B cell (primary cell): Measurements from ENCODE around the gene NTSR2. TPM values are rescaled to one million over a fixed set of nuclear protein-coding genes. Genes with fewer than 3 reads are reported as not detected.
A peak's percentile ranks its signal among the peaks of the same experiment; 100 is the strongest.

Experiments
- ATAC-seq: fragments of 200-7000 bp; cut with Tn5 transposase; one replicate; pipeline ENCODE4 v1.10.0; 2021; ENCODE audit warnings: low read depth, mild to moderate bottlenecking, moderate number of reproducible peaks, moderate library complexity
- CTCF ChIA-PET: fragments of 350-600 bp; sonication (Branson Sonifier 250); formaldehyde crosslinking; loops from one replicate; lab custom pipeline; 2021; ENCODE audit warnings: antibody characterized with exemption, inconsistent platforms; lab: Charles Lee
- POLR2A ChIA-PET: fragments of 350-600 bp; sonication (Branson Sonifier 250); formaldehyde crosslinking; loops from one replicate; lab custom pipeline; 2021; ENCODE audit warnings: antibody characterized with exemption; lab: Charles Lee
- DNase-seq: peaks from one replicate; pipeline ENCODE4 v3.0.0; 2013
- H2AFZ ChIP-seq: 2 replicates; pipeline ENCODE4 v1.6.1; 2012; ENCODE audit warnings: mild to moderate bottlenecking, low read depth, low read length; ENCODE audit not compliant: insufficient read depth, poor library complexity, severe bottlenecking
- H3K27ac ChIP-seq, 2 donors: 1 replicate in 1 of 2; 2 replicates in 1 of 2; pipeline ENCODE4 v1.5.1; 2012 to 2013; ENCODE audit warnings: low read length in 2 of 2, mild to moderate bottlenecking in 2 of 2, moderate library complexity in 1 of 2
- H3K27me3 ChIP-seq, 4 experiments: fragments of 200-600 bp in 1 of 4; sonication (generic) in 1 of 4; replicated peaks in 1 of 4; 1 replicate in 2 of 4; 2 replicates in 2 of 4; pipeline versions ENCODE4 v1.6.1 to v1.7.0; 2013 to 2016; ENCODE audit warnings: low read length in 3 of 4, mild to moderate bottlenecking in 2 of 4, mixed read lengths in 1 of 4, moderate library complexity in 1 of 4; ENCODE audit not compliant: insufficient read depth in 4 of 4, control insufficient read depth in 3 of 4; ENCODE audit errors: control extremely low read depth in 1 of 4
- H3K36me3 ChIP-seq, 2 experiments: replicated peaks in 1 of 2; 1 replicate in 1 of 2; 2 replicates in 1 of 2; pipeline versions ENCODE4 v1.6.1 to v1.7.1; 2013; ENCODE audit warnings: low read length in 1 of 2; ENCODE audit not compliant: insufficient read depth in 2 of 2, control insufficient read depth in 1 of 2; ENCODE audit errors: control extremely low read depth in 1 of 2, extremely low read depth in 1 of 2
- H3K4me1 ChIP-seq, 2 donors: fragments of 200-600 bp in 1 of 2; sonication (generic) in 1 of 2; 1 replicate in 1 of 2; 2 replicates in 1 of 2; pipeline versions ENCODE4 v1.5.1 to v1.6.1; 2013 to 2017; ENCODE audit warnings: low read length in 2 of 2; ENCODE audit not compliant: control insufficient read depth in 2 of 2, insufficient read depth in 2 of 2
- H3K4me2 ChIP-seq: replicated peaks from 2 replicates; pipeline ENCODE3; 2012; ENCODE audit warnings: mild to moderate bottlenecking, low read depth, low read length; ENCODE audit not compliant: poor library complexity, severe bottlenecking
- H3K4me3 ChIP-seq, 5 experiments: fragments of 200-600 bp in 1 of 5; sonication (generic) in 1 of 5; 1 replicate in 3 of 5; 2 replicates in 2 of 5; pipeline versions ENCODE4 v1.5.1 to v1.7.0; 2011 to 2016; ENCODE audit warnings: low read length in 4 of 5, mild to moderate bottlenecking in 4 of 5, low read depth in 2 of 5, control low read depth in 1 of 5, moderate library complexity in 1 of 5; ENCODE audit not compliant: insufficient read depth in 1 of 5; ENCODE audit errors: control extremely low read depth in 1 of 5, extremely low read depth in 1 of 5
- H3K79me2 ChIP-seq: fragments of 200-600 bp; sonication (generic); one replicate; pipeline ENCODE4 v1.6.0; 2016; ENCODE audit warnings: low read length; ENCODE audit not compliant: control insufficient read depth, insufficient read depth
- H3K9ac ChIP-seq: fragments of 200-600 bp; sonication (generic); 2 replicates; pipeline ENCODE4 v1.6.1; 2017; ENCODE audit warnings: mild to moderate bottlenecking, low read length, moderate library complexity
- H3K9me3 ChIP-seq, 3 donors: one replicate each; pipeline versions ENCODE4 v1.6.1 to v1.7.1; 2013; ENCODE audit warnings: low read length in 2 of 3; ENCODE audit not compliant: control insufficient read depth in 2 of 3, insufficient read depth in 1 of 3; ENCODE audit errors: control extremely low read depth in 1 of 3
- H4K20me1 ChIP-seq: 2 replicates; pipeline ENCODE4 v1.6.0; 2012; ENCODE audit warnings: mild to moderate bottlenecking, low read length; ENCODE audit not compliant: insufficient read depth, control insufficient read depth, poor library complexity, severe bottlenecking
- H3K27ac Mint-ChIP-seq: one replicate; pipeline ENCODE4 v1.8.0; 2021; ENCODE audit warnings: mixed read lengths
- H3K27me3 Mint-ChIP-seq: one replicate; pipeline ENCODE4 v1.8.0; 2021; ENCODE audit warnings: mixed read lengths
- H3K4me1 Mint-ChIP-seq: one replicate; pipeline ENCODE4 v1.8.0; 2021; ENCODE audit warnings: mixed read lengths
- H3K4me3 Mint-ChIP-seq: one replicate; pipeline ENCODE4 v1.8.0; 2021; ENCODE audit warnings: mixed read lengths
- H3K9me3 Mint-ChIP-seq: one replicate; pipeline ENCODE4 v1.8.0; 2022; ENCODE audit warnings: mixed read lengths; ENCODE audit not compliant: insufficient read depth
- CTCF ChIP-seq: fragments of 200-600 bp; IDR thresholded peaks from one replicate; pipeline ENCODE4 v1.8.0; 2022; ENCODE audit warnings: antibody characterized with exemption, mild to moderate bottlenecking
- EZH2 ChIP-seq: IDR thresholded peaks from 2 replicates; pipeline ENCODE4 v1.6.1; 2012; ENCODE audit warnings: borderline replicate concordance, low read depth, mild to moderate bottlenecking, moderate library complexity, low read length; ENCODE audit not compliant: insufficient read depth, poor library complexity, severe bottlenecking
- WGBS: methylation state at CpG from one replicate; pipeline ENCODE4 v1.1.5; 2013; ENCODE audit warnings: missing lambda C conversion rate; ENCODE audit not compliant: insufficient coverage; 5-methylcytosine and 5-hydroxymethylcytosine counted together
- intact Hi-C: fragments of 100-400 bp; cut with micrococcal nuclease; formaldehyde crosslinking; loops from one replicate; pipeline ENCODE4 v1.10.0; 2022
- polyA plus RNA-seq: library from polyadenylated mRNA; depleted of rRNA; stranded (reverse); fragments of >200 nt; gene quantifications from 2 replicates; pipeline ENCODE4 v1.2.3, GENCODE V29; 2012
- total RNA-seq, 2 donors: library from RNA; stranded (reverse); fragments of 120-200 nt in 1 of 2; gene quantifications; 1 replicate in 1 of 2; 2 replicates in 1 of 2; pipeline versions ENCODE4 v1.2.3 to v1.2.4, GENCODE V29; 2013 to 2022

Gene NTSR2
- total and polyA plus RNA-seq, 2 donors (not counting 1 experiment from before 2014, with no cell fraction given) = not detected

GRCh38 chr2:11719230-11719977 lies 49.4 kb upstream of the NTSR2 start:
- DNase-seq (no peak), ATAC-seq (no peak)
- H3K4me1 ChIP-seq = peaks cover 16 to 18% of the 10 kb centered on the region in 2 donors
- no peaks in the 10 kb centered on the region for H3K9me3 ChIP-seq
- ChIA-PET CTCF (interaction anchor here (0.6 to 3.5 kb wide), 6 partner anchors 24 to 714 kb away, joined by 3 to 10 read pairs (median 4); no protein-coding TSS in a partner anchor), POLR2A (no interaction called here)
- peak overlapping the region; percentile 37 for H3K4me2 ChIP-seq
- Mint-ChIP-seq H3K4me3 (peak overlapping the region; percentile 38), H3K27ac (no peak overlapping the region), H3K4me1 (peaks cover 19% of the 10 kb centered on the region), H3K9me3 (no peaks in the 10 kb centered on the region), H3K27me3 (peaks cover 34% of the 10 kb centered on the region)
- no peak for TF ChIP-seq CTCF
- no peak for TF ChIP-seq EZH2
- intact Hi-C loops = no loop called here
- WGBS = 0% methylated on average over 2 of the region's 6 CpGs
- H2AFZ ChIP-seq = peak overlapping the region; percentile 2
- H3K27ac ChIP-seq = no peak overlapping the region
- H3K27me3 ChIP-seq = no peaks in the 10 kb centered on the region
- H3K79me2 ChIP-seq = no peaks in the 10 kb centered on the region
- H4K20me1 ChIP-seq = no peaks in the 10 kb centered on the region
- H3K9ac ChIP-seq = no peak overlapping the region
- peak overlapping the region in 1 of 5 experiments; percentile 27 for H3K4me3 ChIP-seq
- no peaks in the 10 kb centered on the region for H3K36me3 ChIP-seq

GRCh38 chr2:11718606-11719005 lies 48.6 kb upstream of the NTSR2 start:
- Histone ChIP-seq H3K4me3 (no peak overlapping the region), H3K27ac (no peak overlapping the region), H3K27me3 (no peaks in the 10 kb centered on the region), H3K36me3 (no peaks in the 10 kb centered on the region), H3K9ac (no peak overlapping the region), H3K9me3 (no peaks in the 10 kb centered on the region), H3K4me2 (no peak overlapping the region), H3K79me2 (no peaks in the 10 kb centered on the region), H3K4me1 (peaks cover 16 to 18% of the 10 kb centered on the region in 2 donors), H2AFZ (no peak overlapping the region), H4K20me1 (no peaks in the 10 kb centered on the region)
- ChIA-PET POLR2A (no interaction called here), CTCF (interaction anchor here (1.0 to 3.5 kb wide), 6 partner anchors 10 to 66 kb away, joined by 3 to 10 read pairs (median 5); no protein-coding TSS in a partner anchor)
- DNase-seq = no peak
- Mint-ChIP-seq H3K27ac (no peak overlapping the region), H3K9me3 (no peaks in the 10 kb centered on the region), H3K4me1 (peaks cover 19% of the 10 kb centered on the region), H3K27me3 (peaks cover 27% of the 10 kb centered on the region), H3K4me3 (no peak overlapping the region)
- intact Hi-C loops = no loop called here
- WGBS = no CpG with 5 or more reads among the region's 5 CpGs
- TF ChIP-seq EZH2 (no peak), CTCF (no peak)
- ATAC-seq = no peak
